OCI-LY7 (cell line): ENCODE data around the gene PDE8B.

Experiments used
- EZH2phosphoT487 ChIP-seq: fragments of 200-600 bp; sonication (generic); IDR thresholded peaks from 2 replicates; pipeline ENCODE4 v1.6.1; 2018; ENCODE audit warnings: low read depth, borderline replicate concordance, mild to moderate bottlenecking, mixed run types, antibody characterized with exemption, low read length, moderate library complexity, mixed read lengths
- TF ChIP-seq, protein P1 (sequence below): fragments of 200-600 bp; sonication (generic); conservative IDR thresholded peaks from 2 replicates; pipeline ENCODE4 v1.5.1; 2014; ENCODE audit warnings: mild to moderate bottlenecking, antibody characterized with exemption, low read length, moderate library complexity, mixed read lengths

DNA sequence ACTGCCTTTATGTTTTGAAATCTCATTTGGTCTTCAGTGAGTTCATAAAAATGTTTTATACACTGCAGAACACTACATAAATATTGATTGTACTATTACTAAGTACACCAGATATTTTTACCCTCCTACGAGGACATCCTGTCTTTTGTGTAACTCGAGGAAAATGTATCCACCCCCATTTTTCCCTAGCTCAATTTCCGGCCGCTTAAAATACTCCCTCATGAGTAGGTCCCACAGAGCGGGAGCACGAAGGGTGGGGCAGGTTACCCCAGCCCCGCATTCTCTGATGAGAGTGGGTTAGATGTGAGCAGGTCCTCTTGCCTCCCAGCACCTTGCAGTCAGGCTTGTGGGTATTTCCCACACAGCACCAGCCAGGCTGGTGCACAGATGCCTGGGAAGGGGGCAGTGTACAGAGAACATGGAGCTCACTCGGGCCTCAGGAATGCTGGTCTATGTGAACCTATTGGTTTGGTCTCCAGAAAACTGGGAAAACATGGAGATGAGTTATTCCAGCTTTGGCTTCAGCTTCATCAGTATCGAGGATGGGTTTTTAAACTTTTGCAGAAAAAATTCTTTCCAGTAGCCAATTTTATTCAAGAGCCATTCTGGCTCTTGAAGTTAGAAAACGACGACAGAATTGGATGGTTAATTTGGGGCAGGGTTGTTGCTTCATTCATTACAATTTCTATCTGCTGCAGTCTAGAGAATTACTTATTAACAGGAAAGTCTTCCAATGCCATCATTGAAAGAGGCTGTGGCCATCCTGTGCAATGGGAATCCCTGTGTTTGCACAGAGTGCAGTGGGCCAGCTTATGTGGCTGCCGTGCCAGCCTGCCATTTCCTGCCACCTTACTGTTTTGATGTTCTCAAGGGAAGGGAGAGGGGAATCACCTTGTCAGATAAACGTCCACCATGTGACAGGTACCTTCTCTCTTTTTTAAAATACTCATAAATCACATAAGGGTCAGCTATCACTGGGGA, 208.4 kb downstream of the PDE8B start:
- TF ChIP-seq, protein P1, sequence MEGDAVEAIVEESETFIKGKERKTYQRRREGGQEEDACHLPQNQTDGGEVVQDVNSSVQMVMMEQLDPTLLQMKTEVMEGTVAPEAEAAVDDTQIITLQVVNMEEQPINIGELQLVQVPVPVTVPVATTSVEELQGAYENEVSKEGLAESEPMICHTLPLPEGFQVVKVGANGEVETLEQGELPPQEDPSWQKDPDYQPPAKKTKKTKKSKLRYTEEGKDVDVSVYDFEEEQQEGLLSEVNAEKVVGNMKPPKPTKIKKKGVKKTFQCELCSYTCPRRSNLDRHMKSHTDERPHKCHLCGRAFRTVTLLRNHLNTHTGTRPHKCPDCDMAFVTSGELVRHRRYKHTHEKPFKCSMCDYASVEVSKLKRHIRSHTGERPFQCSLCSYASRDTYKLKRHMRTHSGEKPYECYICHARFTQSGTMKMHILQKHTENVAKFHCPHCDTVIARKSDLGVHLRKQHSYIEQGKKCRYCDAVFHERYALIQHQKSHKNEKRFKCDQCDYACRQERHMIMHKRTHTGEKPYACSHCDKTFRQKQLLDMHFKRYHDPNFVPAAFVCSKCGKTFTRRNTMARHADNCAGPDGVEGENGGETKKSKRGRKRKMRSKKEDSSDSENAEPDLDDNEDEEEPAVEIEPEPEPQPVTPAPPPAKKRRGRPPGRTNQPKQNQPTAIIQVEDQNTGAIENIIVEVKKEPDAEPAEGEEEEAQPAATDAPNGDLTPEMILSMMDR = no peak
- no peak for TF ChIP-seq EZH2phosphoT487
